Right ventricle myocardium superior (tissue), 1 donor: Measurements from ENCODE around the gene WDR11. TPM values are rescaled to one million over a fixed set of nuclear protein-coding genes. Genes with fewer than 3 reads are reported as not detected.

Source experiments
- ATAC-seq: fragments of 200-7000 bp; cut with Tn5 transposase; one replicate; pipeline ENCODE4 v1.9.1; 2020; ENCODE audit warnings: mild to moderate bottlenecking; ENCODE audit not compliant: poor library complexity
- DNase-seq: peaks from one replicate; pipeline ENCODE4 v3.0.0-alpha.2; 2020
- intact Hi-C: fragments of 100-400 bp; cut with DNase I; formaldehyde crosslinking; loops from one replicate; pipeline ENCODE4 v1.11.2; 2022
- long read RNA-seq: library from polyadenylated mRNA; unstranded; transcript quantifications from one replicate; pipeline ENCODE4 v2.0.0, GENCODE V29; 2021
- total RNA-seq: library from RNA; stranded (reverse); fragmentation: NEBNext Ultra II Directional; extraction: Animal tissue kit (Norgen Biotek cat#: 25700); gene quantifications from one replicate; pipeline ENCODE4 v1.2.1, GENCODE V29; 2021
- donor health status: DM: no; HTN: yes; CAD: no; lungs with severe emphysema.

WDR11 gene
- 12.3 TPM for total RNA-seq
- long read RNA-seq, full-length matches to known transcripts = 2 of 7 reads
- long read RNA-seq, partial matches to known transcripts = 1 of 7 reads
- long read RNA-seq, other reads (novel, unspliced or antisense) = 4 of 7 reads

GRCh38 chr10:120850911-120851865 is at the start of gene WDR11:
Gene WDR11 (plus strand): TSS chr10:120851362. CDS start chr10:120851421, 59 bp downstream.
- ATAC-seq = peak; percentile 100
- intact Hi-C loops = no loop called here
- peak; percentile 93 for DNase-seq

- intact Hi-C loops = no loop called here
- DNase-seq (no peak), ATAC-seq (no peak)
Observed at GRCh38 chr10:120802935-120803334, 48.2 kb upstream of the WDR11 start.

- no peak for DNase-seq
- intact Hi-C loops = no loop called here
- ATAC-seq = no peak
Observed at GRCh38 chr10:120803972-120804371, 47.2 kb upstream of the WDR11 start.

GRCh38 chr10:120805014-120805812 is 45.9 kb upstream of the WDR11 start:
- DNase-seq (no peak), ATAC-seq (no peak)
- intact Hi-C loops = no loop called here

- DNase-seq (no peak), ATAC-seq (no peak)
- intact Hi-C loops = no loop called here
Observed at GRCh38 chr10:120806081-120806480, 45.1 kb upstream of the WDR11 start.

GRCh38 chr10:120810298-120810697 is 40.9 kb upstream of the WDR11 start:
- ATAC-seq (no peak), DNase-seq (no peak)
- intact Hi-C loops = no loop called here

GRCh38 chr10:120813085-120813484 is 38.1 kb upstream of the WDR11 start:
- no peak for ATAC-seq
- intact Hi-C loops = no loop called here

GRCh38 chr10:120818301-120818700 is 32.9 kb upstream of the WDR11 start:
- intact Hi-C loops = no loop called here
- DNase-seq (no peak), ATAC-seq (no peak)

More at GRCh38 chr10:120813085-120813484, 38.1 kb upstream of the WDR11 start:
- DNase-seq = no peak

GRCh38 chr10:120819366-120819765 is 31.8 kb upstream of the WDR11 start:
- no peak for DNase-seq
- no peak for ATAC-seq
- intact Hi-C loops = no loop called here

GRCh38 chr10:120823266-120823665 is 27.9 kb upstream of the WDR11 start:
- ATAC-seq = no peak
- DNase-seq = no peak
- intact Hi-C loops = no loop called here

GRCh38 chr10:120824881-120825309 is 26.3 kb upstream of the WDR11 start:
- no peak for ATAC-seq
- intact Hi-C loops = no loop called here
- no peak for DNase-seq

- ATAC-seq (no peak), DNase-seq (no peak)
- intact Hi-C loops = no loop called here
Observed at GRCh38 chr10:120825878-120826769, 25.0 kb upstream of the WDR11 start.

- no peak for DNase-seq
- intact Hi-C loops = no loop called here
- ATAC-seq = no peak
Observed at GRCh38 chr10:120827251-120827875, 23.8 kb upstream of the WDR11 start.

GRCh38 chr10:120828763-120829319 is 22.3 kb upstream of the WDR11 start:
- DNase-seq (no peak), ATAC-seq (no peak)
- intact Hi-C loops = no loop called here

- DNase-seq (no peak), ATAC-seq (no peak)
- intact Hi-C loops = no loop called here
Observed at GRCh38 chr10:120832106-120832505, 19.1 kb upstream of the WDR11 start.

GRCh38 chr10:120833222-120833928 is 17.8 kb upstream of the WDR11 start:
- intact Hi-C loops = no loop called here
- ATAC-seq (no peak), DNase-seq (no peak)

- DNase-seq = no peak
- no peak for ATAC-seq
- intact Hi-C loops = no loop called here
Observed at GRCh38 chr10:120835603-120836002, 15.6 kb upstream of the WDR11 start.
